Activated naive CD8-positive, alpha-beta T cell treated with anti-CD3 and anti-CD28 coated beads, Interleukin-2, amount 10 ng/mL, durations not matched to agents 7 days and 5 days (primary cell): ENCODE measurements around the gene NDUFA13. TPM values are rescaled to one million over a fixed set of nuclear protein-coding genes. Genes with fewer than 3 reads are reported as not detected.

ENCODE experiments used
- ATAC-seq: fragments of 150-1000 bp; cut with Tn5 transposase; one replicate; pipeline ENCODE4 v1.10.0; 2021; ENCODE audit warnings: low read depth, moderate library complexity
- POLR2A ChIA-PET: fragments of 350-600 bp; sonication (Branson Sonifier 250); formaldehyde crosslinking; loops from one replicate; lab custom pipeline; 2021; ENCODE audit warnings: antibody characterized with exemption; lab: Charles Lee
- DNase-seq: peaks from one replicate; pipeline ENCODE4 v3.0.0; 2021
- H3K27ac Mint-ChIP-seq: one replicate; pipeline ENCODE4 v1.8.0; 2022; ENCODE audit warnings: mild to moderate bottlenecking, mixed read lengths
- H3K27me3 Mint-ChIP-seq: one replicate; pipeline ENCODE4 v1.8.0; 2022; ENCODE audit warnings: mild to moderate bottlenecking, moderate library complexity, mixed read lengths
- H3K36me3 Mint-ChIP-seq: one replicate; pipeline ENCODE4 v1.8.0; 2021; ENCODE audit warnings: mild to moderate bottlenecking, mixed read lengths
- H3K4me1 Mint-ChIP-seq: one replicate; pipeline ENCODE4 v1.8.0; 2021; ENCODE audit warnings: mixed read lengths
- H3K4me3 Mint-ChIP-seq: one replicate; pipeline ENCODE4 v1.8.0; 2022; ENCODE audit warnings: mild to moderate bottlenecking, moderate library complexity, mixed read lengths
- H3K9me3 Mint-ChIP-seq: one replicate; pipeline ENCODE4 v1.8.0; 2021; ENCODE audit warnings: mixed read lengths
- total RNA-seq, 2 experiments: library from RNA; stranded (reverse); gene quantifications; one replicate each; pipeline ENCODE4 v1.2.3, GENCODE V29; 2021

Gene NDUFA13
- total RNA-seq, 2 experiments from 2014 or later: 306 to 336 TPM

GRCh38 chr19:19571071-19571786 is 55.2 kb downstream of the NDUFA13 start:
- Mint-ChIP-seq H3K27me3 (no peaks in the 10 kb centered on the region), H3K27ac (no peak overlapping the region), H3K4me1 (peaks cover 4% of the 10 kb centered on the region), H3K36me3 (peaks cover 35% of the 10 kb centered on the region), H3K9me3 (no peaks in the 10 kb centered on the region), H3K4me3 (no peak overlapping the region)
- ATAC-seq (no peak), DNase-seq (no peak)
- POLR2A ChIA-PET: interaction anchor here (0.5 kb wide), 1 partner anchor 27 kb away, joined by 3 read pairs; no protein-coding TSS in a partner anchor

GRCh38 chr19:19575411-19575810 is 59.4 kb downstream of the NDUFA13 start:
- no peak for ATAC-seq
- no peak overlapping the region for H3K27ac Mint-ChIP-seq
- POLR2A ChIA-PET: no interaction called here

More at GRCh38 chr19:19575411-19575810, 59.4 kb downstream of the NDUFA13 start:
- no peaks in the 10 kb centered on the region for H3K9me3 Mint-ChIP-seq
- H3K4me3 Mint-ChIP-seq: no peak overlapping the region
- H3K4me1 Mint-ChIP-seq: peaks cover 9% of the 10 kb centered on the region
- no peak for DNase-seq
- no peaks in the 10 kb centered on the region for H3K27me3 Mint-ChIP-seq
- H3K36me3 Mint-ChIP-seq: peaks cover 13% of the 10 kb centered on the region

Other genes with a start within 250 kb of the NDUFA13 start
- gene TM6SF2, start 242.9 kb upstream of the NDUFA13 start, total RNA-seq: not detected
- gene SUGP1, start 195.7 kb upstream of the NDUFA13 start, total RNA-seq: 10 to 100 TPM; 66.8 to 70.6 TPM
- 100 to 1,000 TPM; 103 to 105 TPM for gene MAU2, start 195.4 kb upstream of the NDUFA13 start, total RNA-seq
- 100 to 1,000 TPM; 152 to 153 TPM for gene GATAD2A, start 110.5 kb upstream of the NDUFA13 start, total RNA-seq
- gene TSSK6, start 677 bp upstream of the NDUFA13 start, total RNA-seq: 1 to 10 TPM; 5.8 to 6.5 TPM
- 10 to 100 TPM; 11.7 to 11.9 TPM for gene YJEFN3, start 12.7 kb downstream of the NDUFA13 start, total RNA-seq
- under 1 TPM; 0.11 to 0.14 TPM for gene CILP2, start 22.0 kb downstream of the NDUFA13 start, total RNA-seq
- 10 to 100 TPM; 41.3 to 46.1 TPM for gene PBX4, start 102.5 kb downstream of the NDUFA13 start, total RNA-seq
- 10 to 100 TPM; 73.6 to 73.8 TPM for gene LPAR2, start 112.0 kb downstream of the NDUFA13 start, total RNA-seq
- gene GMIP, start 127.4 kb downstream of the NDUFA13 start, total RNA-seq: 100 to 1,000 TPM; 128 to 135 TPM
- gene ATP13A1, start 147.5 kb downstream of the NDUFA13 start, total RNA-seq: 100 to 1,000 TPM; 108 to 115 TPM
- gene ZNF101, start 152.6 kb downstream of the NDUFA13 start, total RNA-seq: 100 to 1,000 TPM; 123 to 126 TPM
- 10 to 100 TPM; 13.7 to 16.9 TPM for gene ZNF14, start 216.9 kb downstream of the NDUFA13 start, total RNA-seq